ENCODE data around the gene WDR31.

DNA sequence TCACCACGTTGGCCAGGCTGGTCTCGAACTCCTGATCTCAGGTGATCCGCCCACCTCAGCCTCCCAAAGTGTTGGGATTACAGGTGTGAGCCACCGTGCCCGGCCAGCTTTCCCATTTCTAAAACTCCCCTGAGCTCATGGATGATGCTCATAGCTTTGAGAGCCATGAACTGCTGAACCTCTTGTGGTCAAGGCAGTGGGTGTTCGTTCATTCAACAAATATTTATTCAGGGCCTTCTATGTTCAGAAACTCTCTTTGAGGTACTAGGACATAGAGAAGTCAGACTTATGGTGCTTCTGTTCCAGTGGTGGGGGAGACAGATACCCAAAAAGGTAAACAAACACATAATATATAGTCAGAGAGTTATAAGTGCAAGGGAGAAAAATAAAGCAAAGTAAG is 11.9 kb upstream of the WDR31 start:
- TF ChIP-seq CTCF (conservative IDR thresholded peaks at IDR 0.05; ENCODE audit: low read depth, low read length) = no peak
- no peak for TF ChIP-seq EZH2 (IDR thresholded peaks at IDR 0.05; ENCODE audit: low read length, unreplicated experiment)
